GM04503 (cell line): ENCODE measurements around the gene TFDP2.
"Not testable (repeated sequence)": the region's sequence is repeated elsewhere in the genome, so short reads cannot be mapped to it uniquely, and the experiment has no call there.

ENCODE experiments used
- DNase-seq: peaks from one replicate; pipeline ENCODE4 v3.0.0-alpha.2; 2012; ENCODE audit warnings: low read depth

The TFDP2 gene

DNA sequence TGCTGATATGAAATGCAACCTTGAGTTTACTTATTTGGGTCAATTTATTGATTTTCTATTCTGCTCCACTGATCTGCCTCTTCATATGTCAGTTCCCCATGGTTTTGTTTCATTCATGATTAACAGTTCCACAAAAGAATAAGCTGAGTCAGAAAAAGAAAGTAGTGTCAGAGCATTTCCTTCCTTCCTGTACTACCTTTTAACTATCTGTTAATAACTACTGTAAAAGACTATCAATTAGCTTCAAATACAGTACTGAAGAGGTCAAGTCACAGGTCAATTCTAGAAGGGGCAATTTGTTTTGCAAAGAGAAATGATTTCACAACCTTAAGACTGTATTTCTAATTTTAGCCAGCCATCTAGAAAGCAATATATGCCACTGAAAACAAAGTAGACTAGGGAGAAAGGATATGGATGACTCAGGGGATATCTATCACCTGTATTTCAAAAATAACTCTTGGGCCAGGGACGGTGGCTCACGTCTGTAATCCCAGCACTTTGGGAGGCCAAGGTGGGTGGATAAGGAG is 129.5 kb downstream of the TFDP2 start:
- DNase-seq, result no peak

DNA sequence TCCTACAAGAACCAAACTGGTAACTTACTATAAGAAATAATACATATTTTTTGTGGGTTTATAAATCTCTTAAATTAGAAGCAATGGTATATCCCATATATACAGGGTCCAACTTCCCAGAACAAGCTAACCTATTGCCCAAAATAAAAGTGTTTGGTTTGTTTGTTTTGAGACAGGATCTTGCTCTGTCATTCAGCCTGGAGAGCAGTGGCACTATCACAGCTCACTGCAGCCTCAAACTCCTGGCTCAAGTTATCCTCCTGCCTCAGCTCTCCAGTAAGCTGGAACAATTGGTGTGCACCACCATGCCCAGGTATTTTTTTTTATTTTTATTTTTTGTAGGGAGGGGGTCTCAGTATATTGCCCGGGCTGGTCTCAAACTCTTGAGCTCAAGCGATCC is 135.4 kb downstream of the TFDP2 start:
- DNase-seq, result no peak

GRCh38 chr3:142013326-142013980 is 135.9 kb downstream of the TFDP2 start:
- DNase-seq, result no peak

DNA sequence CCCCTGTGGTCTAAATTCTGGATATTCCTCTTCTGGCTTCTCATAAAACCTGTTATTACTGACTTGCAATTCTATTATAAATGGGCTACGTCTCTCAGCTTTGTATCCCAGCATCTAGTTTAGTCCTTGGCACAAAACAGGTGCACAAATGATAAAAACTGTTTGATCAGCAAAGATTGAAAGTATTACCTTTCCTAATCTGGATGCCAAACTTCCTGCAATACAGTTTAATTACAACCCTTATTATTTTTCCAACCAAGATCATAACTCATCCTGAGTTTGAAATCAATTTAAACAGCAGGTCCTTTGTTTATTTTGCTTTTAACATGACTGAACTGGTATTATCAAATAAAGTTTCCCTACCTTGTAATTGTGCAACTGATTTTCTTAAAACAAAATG is 140.3 kb downstream of the TFDP2 start:
- DNase-seq, result no peak

GRCh38 chr3:142007710-142008399 is 141.5 kb downstream of the TFDP2 start:
- no peak for DNase-seq

DNA sequence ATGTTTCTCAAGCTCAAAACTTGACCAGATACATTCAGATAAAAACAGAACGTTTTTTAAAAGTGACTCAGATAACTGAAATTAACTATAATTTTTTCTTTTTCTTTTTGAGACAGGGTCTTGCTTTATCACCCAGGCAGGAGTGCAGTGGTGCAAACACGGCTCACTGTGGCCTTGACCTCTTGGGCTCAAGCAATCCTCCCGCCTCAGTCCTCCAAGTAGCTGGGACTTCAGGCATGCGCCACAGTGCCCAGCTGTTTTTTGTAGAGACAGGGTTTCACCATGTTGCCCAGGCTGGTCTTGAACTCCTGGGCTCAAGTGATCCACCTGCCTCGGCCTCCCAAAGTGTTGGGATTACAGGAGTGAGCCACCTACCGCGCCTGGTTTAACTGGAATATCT is 144.4 kb downstream of the TFDP2 start:
- DNase-seq, result not testable (repeated sequence)

DNA sequence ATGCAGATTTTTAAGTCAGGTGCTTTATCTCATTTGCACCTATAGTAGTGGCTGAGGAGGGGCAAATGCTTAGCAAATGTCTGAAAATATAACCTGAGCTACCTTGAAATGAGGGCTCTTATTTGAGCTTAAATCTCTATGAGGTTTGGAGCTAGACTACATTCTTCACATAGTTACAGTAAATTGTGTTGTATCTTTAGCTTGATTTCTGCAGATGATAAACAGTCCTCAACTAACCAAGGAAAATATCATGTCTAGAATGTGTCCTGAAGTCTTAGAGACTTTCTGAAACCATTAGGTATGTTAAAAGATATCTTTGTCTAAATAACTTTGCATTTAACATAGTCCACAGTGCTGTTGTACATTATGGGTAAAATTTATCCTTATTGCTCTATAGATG is 145.3 kb downstream of the TFDP2 start:
- DNase-seq, result no peak

DNA sequence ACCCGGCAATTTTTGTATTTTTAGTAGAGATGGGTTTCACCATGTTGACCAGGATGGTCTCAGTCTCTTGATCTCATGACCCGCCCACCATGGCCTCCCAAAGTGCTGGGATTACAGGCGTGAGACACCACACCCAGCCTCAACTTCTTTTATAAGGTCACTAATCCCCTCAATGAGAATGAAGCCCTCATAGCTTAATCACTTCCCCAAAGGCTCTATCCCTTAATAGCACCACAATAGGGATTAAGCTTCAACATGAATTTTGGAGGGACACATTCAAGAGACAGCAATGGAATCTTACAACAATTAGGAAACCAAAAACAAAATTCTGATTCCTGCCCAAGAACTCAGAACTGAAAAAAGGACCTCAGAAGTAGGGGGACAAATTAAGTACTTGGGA is 146.1 kb downstream of the TFDP2 start:
- no peak for DNase-seq

GRCh38 chr3:142000325-142000870 is 148.9 kb downstream of the TFDP2 start:
- DNase-seq, result no peak

DNA sequence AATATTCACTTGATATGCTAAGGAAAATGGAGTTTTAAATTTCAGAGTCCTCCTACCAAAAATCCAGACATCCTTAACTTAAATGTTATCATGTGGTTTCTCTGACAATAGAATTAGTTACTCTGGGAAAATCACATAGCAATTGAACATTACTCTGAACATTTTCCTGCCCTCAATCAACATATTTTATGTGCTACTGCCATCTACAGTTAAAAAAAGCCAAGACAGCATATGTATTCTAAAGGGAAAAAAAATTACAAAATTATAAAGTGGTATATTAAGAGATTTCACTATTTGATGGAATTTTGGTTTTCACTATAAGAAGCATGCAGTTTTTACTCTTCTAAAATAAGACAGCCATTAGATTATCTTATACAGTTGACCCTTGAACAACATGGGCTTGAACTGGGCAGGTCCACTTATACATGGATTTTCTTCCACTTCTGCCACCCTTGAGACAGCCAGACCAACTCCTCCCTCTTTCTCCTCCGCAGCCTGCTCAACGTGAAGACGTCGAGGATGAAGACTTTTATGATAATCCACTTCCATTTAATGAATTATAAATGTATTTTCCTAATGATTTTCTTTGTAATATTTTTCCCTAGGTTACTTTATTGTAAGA is 150.6 kb downstream of the TFDP2 start:
- DNase-seq, result no peak

DNA sequence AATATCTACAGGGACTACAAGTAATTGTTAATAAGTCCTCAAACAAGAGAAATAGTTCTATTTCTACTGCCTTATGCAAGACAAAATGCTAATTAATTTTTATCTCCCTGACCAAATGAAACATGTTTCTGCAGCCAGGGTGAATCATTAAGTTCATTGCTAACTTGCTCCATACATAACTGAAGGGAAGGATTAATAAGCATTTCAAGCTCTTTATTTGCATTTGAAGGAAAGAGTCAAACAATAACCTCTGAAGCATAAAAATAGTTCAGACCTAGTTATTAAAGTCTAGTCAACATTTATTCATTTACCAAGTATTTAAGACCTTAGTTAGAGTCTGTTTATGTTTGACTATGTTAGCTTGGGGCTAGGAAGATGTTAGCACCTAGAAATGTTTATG is 152.9 kb downstream of the TFDP2 start:
- no peak for DNase-seq

- no peak for DNase-seq
Measured at GRCh38 chr3:141994856-141995255, 154.5 kb downstream of the TFDP2 start.

- no peak for DNase-seq
Measured at GRCh38 chr3:141992512-141992911, 156.8 kb downstream of the TFDP2 start.

DNA sequence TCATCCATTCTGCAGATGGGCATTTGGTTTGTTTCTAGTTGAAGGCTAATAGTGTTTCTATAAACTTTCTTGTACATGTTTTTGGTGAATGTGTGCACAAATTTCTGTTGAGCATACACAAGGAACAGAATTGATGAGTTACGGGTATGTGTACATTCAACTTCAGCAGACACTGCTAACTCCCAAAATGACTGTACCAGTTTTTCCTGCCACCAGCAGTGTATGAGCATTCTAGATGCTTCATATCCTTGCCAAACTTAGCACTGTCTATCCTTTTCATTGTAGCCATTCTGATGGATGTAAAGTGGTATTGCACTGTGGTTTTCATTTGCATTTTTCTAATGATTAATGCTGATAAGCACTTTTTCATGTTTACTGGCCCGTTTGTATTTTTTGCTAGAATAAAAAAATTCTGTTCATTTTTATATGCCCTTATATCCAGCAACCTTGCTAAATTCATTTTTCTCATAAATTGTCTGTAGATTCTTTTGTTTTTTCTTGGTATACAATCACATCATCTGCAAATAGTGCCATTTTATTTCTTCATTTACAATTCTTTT is 162.7 kb downstream of the TFDP2 start:
- DNase-seq, result no peak

DNA sequence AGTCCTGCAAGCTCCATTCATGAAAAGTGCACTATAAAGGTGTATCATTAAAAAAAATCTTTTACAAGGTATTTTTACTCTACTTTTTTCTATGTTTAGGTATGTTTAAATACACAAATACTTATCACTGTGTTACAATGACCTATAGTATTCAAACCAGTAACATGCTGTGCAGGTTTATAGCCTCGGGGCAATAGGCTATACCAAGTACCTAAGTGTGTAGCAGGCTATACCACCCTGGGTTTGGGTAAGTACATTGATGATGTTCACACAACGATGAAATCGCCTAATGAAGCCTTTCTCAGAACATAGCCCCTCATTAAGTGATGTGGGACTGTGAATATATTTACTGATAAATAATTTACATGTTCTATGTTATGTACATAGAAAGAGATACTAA is 168.3 kb downstream of the TFDP2 start:
- no peak for DNase-seq

DNA sequence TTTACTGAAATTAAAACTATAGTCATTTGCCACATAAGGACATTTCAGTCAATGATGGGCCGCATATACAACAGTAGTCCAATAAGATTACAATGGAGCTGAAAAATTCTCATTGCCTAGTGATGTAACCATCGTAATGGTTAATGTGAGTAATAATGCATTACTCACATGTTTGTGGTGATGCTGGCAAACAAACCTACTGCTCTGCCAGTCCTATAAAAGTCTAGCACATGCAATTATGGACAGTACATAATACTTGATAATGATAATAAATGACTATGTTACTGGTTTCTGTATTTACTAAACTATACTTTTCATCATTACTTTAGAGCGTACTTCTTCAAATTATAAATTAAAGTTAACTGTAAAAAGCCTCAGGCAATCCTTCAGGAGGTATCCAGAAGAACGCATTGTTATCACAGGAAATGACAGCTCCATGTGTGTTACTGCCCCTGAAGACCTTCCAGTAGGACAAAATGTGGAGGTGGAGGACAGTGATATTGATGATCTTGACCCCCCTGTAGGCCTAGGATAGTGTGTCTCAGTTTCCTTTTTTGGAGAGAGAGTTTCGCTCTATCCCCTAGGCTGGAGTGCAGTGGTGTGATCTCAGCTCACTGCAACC is 170.2 kb downstream of the TFDP2 start:
- DNase-seq, result peak; percentile 75

DNA sequence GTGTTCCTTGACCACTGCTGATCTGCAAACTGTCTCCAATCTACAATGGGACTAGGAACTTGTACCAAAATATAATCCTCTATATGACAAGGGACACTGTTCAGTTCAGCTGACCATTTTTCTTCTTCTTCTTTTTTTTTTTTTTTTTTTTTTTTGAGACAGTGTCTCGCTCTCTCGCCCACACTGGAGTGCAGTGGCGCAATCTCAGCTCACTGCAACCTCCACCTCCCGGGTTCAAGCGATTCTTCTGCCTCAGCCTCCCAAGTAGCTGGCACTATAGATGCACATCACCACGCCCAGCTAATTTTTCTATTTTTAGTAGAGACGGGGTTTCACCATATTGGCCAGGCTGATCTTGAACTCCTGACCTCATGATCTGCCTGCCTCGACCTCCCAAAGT is 174.6 kb downstream of the TFDP2 start:
- not testable (repeated sequence) for DNase-seq

- DNase-seq, result no peak
Measured at GRCh38 chr3:141972399-141972798, 176.9 kb downstream of the TFDP2 start.

DNA sequence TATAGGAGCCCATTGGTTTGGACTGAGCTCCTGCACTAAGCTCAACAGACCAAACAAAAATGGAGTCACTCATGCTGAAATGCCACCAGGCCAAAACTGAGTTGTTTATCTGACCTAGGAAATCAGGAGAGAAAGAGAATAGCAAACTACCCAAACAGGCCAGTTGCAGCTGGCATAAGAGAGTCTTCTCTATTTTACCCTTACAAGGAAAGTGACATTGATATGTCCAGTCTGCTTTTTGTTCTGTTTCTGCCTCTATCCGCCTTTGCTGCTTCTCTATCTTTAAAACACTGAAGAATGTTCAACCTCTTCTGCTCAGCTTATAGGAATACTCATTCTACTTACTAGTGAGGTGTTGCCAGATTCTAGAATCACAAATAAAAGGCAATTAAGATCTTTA is 177.8 kb downstream of the TFDP2 start:
- no peak for DNase-seq

GRCh38 chr3:141969711-141970110 is 179.6 kb downstream of the TFDP2 start:
- DNase-seq, result no peak

- no peak for DNase-seq
Measured at GRCh38 chr3:141965471-141965870, 183.9 kb downstream of the TFDP2 start.

DNA sequence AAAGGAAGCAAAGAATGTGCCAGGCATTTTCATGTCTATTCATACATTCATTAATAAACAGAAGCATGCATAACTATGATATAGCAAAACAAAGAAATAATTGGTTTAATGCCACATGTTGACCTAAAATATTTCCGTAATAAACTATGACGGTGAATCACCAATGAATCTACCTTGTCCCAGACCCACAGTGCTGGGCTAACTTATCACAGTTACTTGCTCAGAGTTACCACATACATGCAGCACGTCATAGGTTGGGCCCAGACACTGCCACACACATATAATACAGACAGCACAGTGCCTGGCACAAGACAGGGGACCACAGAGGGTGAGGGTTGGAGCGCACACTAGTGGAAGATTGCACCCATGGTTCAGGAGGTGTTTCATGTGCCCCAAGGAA is 186.0 kb downstream of the TFDP2 start:
- no peak for DNase-seq
